ENCODE results near the gene SRPK1.
A peak's percentile ranks its signal among the peaks of the same experiment; 100 is the strongest.

The SRPK1 gene

GRCh38 chr6:35906499-35906846 lies 14.4 kb downstream of the SRPK1 start:
- intact Hi-C loops (cut with DNase I): no loop called here
- no peak for DNase-seq

- no peak for DNase-seq
- intact Hi-C loops (cut with DNase I): no loop called here
Observed at GRCh38 chr6:35905841-35906498, 14.9 kb downstream of the SRPK1 start.

- intact Hi-C loops (cut with DNase I): no loop called here
- no peak for DNase-seq
Observed at GRCh38 chr6:35905141-35905785, 15.6 kb downstream of the SRPK1 start.

- intact Hi-C loops (cut with DNase I): no loop called here
- no peak for DNase-seq
Observed at GRCh38 chr6:35903679-35904078, 17.2 kb downstream of the SRPK1 start.

- DNase-seq: peak in 3 of 42 donors; percentile 7 to 22 (median 19)
- intact Hi-C loops (cut with DNase I): no loop called here
Observed at GRCh38 chr6:35900448-35900847, 20.4 kb downstream of the SRPK1 start.

- intact Hi-C loops (cut with DNase I): no loop called here
- no peak for DNase-seq
Observed at GRCh38 chr6:35898003-35898402, 22.9 kb downstream of the SRPK1 start.

- intact Hi-C loops (cut with DNase I): no loop called here
- DNase-seq: no peak
Observed at GRCh38 chr6:35897486-35897885, 23.4 kb downstream of the SRPK1 start.

- no peak for DNase-seq
- intact Hi-C loops (cut with DNase I): no loop called here
Observed at GRCh38 chr6:35897036-35897435, 23.9 kb downstream of the SRPK1 start.

GRCh38 chr6:35896228-35896627 lies 24.7 kb downstream of the SRPK1 start:
- no peak for DNase-seq

GRCh38 chr6:35895560-35895959 lies 25.3 kb downstream of the SRPK1 start:
- intact Hi-C loops (cut with DNase I): no loop called here
- no peak for DNase-seq

More at GRCh38 chr6:35896228-35896627, 24.7 kb downstream of the SRPK1 start:
- intact Hi-C loops (cut with DNase I): no loop called here

- DNase-seq: no peak
Observed at GRCh38 chr6:35894776-35895175, 26.1 kb downstream of the SRPK1 start.

GRCh38 chr6:35893246-35893645 lies 27.7 kb downstream of the SRPK1 start:
- peak in 35 of 42 donors; percentile 14 to 78 (median 42) for DNase-seq
- intact Hi-C loops (cut with DNase I): no loop called here

More at GRCh38 chr6:35894776-35895175, 26.1 kb downstream of the SRPK1 start:
- intact Hi-C loops (cut with DNase I): no loop called here

- intact Hi-C loops (cut with DNase I): no loop called here
- DNase-seq: no peak
Observed at GRCh38 chr6:35892482-35892881, 28.4 kb downstream of the SRPK1 start.

- intact Hi-C loops (cut with DNase I): no loop called here
Observed at GRCh38 chr6:35879151-35879550, 41.7 kb downstream of the SRPK1 start.

GRCh38 chr6:35876902-35877301 lies 44.0 kb downstream of the SRPK1 start:
- intact Hi-C loops (cut with DNase I): no loop called here
- no peak for DNase-seq

More at GRCh38 chr6:35879151-35879550, 41.7 kb downstream of the SRPK1 start:
- DNase-seq: no peak

- DNase-seq: no peak
- intact Hi-C loops (cut with DNase I): no loop called here
Observed at GRCh38 chr6:35874730-35875129, 46.2 kb downstream of the SRPK1 start.

GRCh38 chr6:35859367-35859766 lies 61.5 kb downstream of the SRPK1 start:
- no peak for DNase-seq
- intact Hi-C loops (cut with DNase I): no loop called here

GRCh38 chr6:35857853-35858252 lies 63.0 kb downstream of the SRPK1 start:
- intact Hi-C loops (cut with DNase I): no loop called here
- no peak for DNase-seq

- intact Hi-C loops (cut with DNase I): no loop called here
- DNase-seq: no peak
Observed at GRCh38 chr6:35856250-35856649, 64.6 kb downstream of the SRPK1 start.

GRCh38 chr6:35852994-35853393 lies 67.9 kb downstream of the SRPK1 start:
- intact Hi-C loops (cut with DNase I): no loop called here
- DNase-seq: no peak

- no peak for DNase-seq
- intact Hi-C loops (cut with DNase I): no loop called here
Observed at GRCh38 chr6:35850208-35850607, 70.7 kb downstream of the SRPK1 start.
